Germinal center (tissue), 1 donor: ENCODE measurements around the gene SUCLG2.
A peak's percentile ranks its signal among the peaks of the same experiment; 100 is the strongest.

Experiments used
- DNase-seq: peaks from one replicate; pipeline ENCODE4 v3.0.0; 2012; ENCODE audit warnings: mixed read lengths, low spot score

The SUCLG2 gene

DNA sequence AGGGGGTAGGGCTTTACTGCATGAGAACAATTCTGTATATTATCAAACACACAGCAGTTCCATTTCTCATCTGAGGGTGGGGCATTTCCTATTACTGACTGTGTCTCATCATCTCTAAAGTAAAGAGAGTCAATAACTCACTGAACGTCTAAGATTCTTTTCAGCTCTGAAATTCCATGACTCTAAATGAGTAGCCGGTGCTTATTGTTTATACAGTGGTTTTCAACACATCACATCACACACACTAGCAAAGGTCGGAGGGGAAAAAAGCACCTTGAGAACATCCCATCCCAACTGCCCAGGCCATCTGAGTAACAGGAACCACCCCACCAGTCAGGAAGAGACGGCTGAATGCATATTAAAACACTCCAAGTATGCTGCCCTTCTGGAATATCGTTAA, 196.0 kb downstream of the SUCLG2 start:
- no peak for DNase-seq

DNA sequence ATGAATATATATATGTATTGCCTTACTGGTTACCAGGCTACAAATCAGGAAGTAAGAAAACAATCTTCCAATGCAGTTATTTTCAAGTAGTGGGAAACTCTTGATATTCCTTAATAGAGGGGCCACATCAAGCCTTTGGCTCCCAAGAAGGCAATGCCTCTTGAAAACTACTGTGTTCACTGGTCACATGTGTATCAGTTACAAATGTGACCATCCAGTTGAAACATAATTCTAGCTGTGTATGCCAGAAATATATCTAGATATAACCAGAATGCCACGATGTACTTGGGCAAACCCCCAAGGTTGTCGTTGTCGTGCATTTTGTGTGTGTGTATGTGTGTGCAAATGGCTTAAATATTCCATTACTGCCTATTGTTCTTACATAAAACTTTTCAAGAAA, 200.8 kb downstream of the SUCLG2 start:
- DNase-seq, result no peak

DNA sequence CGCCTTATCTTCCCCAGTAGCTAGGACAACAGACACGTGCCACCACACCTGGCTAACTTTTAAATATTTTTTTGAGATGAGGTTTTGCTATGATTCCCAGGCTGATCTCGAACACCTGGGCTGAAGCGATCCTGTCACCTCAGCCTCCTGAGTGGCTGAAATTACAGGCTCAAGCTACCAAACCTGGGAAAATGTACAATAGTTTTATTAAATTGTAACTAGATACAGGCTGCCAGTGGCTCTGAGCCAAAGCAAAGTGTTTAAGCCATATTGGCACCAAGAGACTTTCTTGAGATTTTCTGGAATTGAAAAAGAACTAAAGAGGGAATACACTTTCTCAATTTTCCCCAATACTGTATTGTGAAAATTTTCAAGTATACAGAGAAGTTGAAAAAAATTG, 204.3 kb downstream of the SUCLG2 start:
- no peak for DNase-seq

DNA sequence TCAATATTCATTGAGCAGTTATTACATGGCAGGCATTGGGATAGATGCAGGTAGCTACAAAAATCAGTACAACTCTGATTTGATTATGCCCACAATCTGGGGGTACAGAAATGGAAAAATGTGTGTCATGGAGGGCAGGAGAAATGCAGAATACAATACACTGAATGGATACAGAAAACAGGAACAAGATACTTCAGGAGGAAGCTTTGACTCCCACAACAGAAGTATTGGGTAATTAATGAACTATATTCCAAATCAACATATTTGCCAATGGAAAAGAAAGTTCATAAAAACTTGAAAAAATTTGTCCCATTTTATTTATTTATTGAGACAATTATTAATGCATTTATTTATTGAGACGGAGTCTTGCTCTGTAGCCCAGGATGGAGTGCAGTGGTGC, 207.0 kb downstream of the SUCLG2 start:
- DNase-seq, result no peak

DNA sequence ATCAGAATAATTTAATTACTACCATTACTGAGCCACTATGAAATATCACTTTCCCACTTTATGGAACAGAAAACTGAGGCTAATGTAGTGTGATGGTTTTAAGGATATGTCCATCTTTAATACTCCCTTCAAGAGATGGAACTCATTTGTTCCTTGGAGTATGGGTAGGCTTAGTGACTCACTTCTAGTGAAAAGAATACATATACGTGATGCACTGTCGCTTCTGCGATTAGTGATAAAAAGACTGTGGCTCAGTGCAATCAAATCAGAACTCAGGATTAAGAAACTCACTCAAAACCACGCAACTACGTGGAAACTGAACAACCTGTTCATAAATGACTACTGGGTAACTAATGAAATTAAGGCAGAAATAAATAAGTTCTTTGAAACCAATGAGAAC, 216.6 kb downstream of the SUCLG2 start:
- no peak for DNase-seq

DNA sequence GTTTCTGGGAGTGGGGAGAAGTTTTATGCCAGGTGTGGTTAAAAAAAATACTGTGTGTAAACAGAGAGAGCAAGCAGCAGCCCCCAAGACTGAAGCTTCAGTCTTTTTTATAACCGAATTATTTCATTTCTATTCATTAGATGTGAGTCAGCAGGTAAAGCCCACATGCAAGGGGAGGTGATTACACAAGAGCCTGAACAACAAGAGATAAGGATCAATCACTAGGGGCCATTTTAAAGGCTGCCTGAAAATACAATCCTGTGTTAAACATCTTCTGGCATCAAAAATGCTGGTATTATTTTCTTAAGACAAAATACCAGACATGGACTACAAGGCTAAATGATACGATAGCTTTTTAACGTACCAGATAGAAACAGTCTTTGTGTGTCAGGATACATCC, 217.3 kb downstream of the SUCLG2 start:
- no peak for DNase-seq

DNA sequence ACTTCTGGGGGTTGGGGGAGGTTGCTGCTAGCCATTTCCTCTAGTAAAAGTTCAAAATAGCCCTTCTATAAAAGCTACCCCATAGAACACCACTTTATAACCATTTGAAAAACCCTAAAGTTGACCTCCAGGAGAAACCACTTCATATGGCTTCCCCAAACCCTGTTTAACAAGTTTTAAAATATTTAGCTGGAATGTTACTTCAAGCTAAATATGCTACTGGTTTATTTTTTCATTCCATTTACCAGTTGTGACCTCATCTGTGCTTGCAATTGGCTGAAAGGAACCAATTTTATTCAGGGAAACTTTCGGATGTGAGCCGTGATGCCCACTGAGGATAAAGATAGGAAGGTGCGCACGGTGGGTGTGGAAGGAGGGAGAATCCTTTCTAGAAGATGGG, 221.3 kb downstream of the SUCLG2 start:
- DNase-seq, result no peak

DNA sequence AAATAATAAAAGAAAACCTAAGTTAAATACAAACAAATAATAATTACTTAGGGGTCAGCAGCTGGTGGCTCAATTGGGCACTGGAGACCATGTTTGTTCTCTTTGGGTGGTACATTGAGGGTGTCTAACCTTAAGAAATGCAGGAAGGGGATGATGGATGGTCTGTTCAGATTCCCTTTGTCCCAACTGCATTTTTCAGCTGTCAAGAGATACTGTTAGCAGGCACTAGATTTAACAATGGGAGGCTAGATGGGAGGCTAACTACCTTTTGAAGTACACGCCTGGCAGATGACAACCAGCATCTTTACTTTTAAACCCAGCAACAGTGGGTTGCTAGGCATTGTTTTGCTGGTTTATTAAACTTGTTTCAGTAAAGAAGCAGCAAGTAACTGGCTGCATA, 222.5 kb downstream of the SUCLG2 start:
- DNase-seq, result no peak

DNA sequence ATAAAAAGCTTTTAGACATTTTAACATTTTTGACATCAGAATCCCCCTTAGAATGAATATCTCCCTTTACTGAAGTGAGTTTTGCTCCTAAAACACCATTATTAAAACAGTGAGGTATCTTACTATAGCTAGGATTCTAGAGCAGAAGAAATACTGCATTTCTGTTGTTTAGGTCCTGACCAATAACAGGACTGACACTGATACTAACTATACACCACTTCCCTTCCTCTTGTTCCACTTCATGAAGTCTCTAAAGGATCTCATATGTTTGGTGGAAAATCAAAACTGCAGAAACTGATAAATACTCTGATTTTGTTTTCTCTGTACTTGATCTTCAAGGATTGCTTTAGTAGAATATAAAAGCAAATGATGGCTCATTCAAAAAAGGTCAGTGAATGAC, 230.7 kb downstream of the SUCLG2 start:
- DNase-seq, result no peak

DNA sequence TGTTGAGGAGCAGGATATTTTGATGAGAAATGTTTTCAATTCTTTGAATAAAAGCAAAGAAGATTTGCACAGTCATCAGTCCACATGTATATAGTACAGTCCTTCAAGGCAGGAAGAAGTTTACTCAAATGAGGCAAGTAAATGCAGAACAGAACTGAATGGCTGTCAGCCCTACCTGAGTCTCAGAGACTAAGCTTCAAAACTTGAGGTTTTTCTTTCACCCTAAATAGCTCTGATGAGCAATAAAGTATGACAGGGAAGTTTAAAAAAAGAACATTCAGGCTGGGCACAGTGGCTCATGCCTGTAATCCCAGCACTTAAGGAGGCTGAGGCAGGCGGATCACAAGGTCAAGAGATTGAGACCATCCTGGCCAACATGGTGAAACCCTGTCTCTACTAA, 232.5 kb downstream of the SUCLG2 start:
- DNase-seq, result no peak

DNA sequence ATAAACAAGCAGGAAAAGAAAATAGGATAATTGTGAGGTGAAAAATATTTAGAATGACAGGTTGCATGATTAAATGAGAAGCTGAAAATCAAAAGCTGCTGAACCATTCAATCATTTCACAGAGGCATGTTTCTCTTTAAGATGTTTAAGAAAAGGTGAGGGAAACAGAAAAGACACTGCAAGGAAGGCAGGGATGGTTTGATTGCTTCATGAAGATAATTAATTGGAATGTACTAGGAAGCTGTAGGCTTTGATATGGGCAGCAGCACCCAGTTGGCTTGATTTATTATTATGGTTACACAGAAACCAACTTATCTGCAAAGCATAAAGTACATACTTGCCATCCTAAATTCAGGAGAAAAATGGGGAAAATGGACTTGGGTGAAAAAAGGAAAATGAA, 234.6 kb downstream of the SUCLG2 start:
- no peak for DNase-seq

DNA sequence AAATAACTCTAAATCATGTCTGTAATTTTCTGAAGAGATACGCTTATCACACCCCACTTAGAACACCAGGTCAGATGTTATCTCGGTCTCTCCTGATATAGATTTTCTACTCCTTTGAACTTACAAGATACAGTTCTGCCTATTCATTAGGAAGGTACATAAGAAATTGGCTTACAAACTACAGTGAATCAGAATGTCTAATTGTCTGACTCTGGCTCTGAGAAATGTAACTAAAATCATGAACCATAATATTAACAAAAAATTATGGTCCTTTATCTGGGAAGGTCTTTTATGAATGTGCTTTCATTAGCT, 235.2 kb downstream of the SUCLG2 start:
- no peak for DNase-seq

DNA sequence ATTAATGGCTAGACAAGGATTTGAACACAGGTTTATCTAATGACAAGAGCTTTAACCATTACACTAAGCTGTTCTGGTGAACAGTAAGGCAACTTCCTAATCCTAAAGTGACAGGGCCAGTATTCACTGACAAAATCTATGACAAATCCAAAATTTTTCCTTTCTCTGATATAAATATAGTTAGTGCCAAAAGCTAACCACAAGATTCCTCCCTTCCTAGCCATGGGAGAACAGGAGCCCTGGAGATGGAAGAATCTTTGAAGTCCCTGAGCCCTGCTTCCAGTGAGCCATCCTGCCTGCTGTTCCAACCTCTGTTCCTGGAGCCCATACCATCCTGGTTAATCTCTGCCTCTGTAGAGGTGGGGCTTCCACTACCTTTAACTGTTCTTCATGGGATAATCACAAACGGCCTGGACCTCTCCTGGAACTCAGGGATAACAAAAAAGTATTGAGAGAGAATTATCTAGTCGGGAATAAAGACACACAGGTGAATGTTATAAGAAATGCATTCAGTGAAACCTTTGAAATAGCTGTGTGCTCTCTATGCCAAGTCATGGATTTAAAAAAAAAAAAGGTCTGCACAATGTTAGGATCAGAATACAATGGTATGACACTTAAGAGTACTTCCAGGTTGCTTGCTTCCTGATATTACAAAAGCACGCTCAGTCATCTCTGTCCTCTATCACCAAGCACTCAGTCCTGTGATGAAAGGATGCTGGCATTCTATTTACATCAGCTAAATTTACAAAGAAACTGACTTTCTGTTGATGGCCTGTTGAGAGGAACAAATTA, 235.8 kb downstream of the SUCLG2 start:
- DNase-seq, result no peak

DNA sequence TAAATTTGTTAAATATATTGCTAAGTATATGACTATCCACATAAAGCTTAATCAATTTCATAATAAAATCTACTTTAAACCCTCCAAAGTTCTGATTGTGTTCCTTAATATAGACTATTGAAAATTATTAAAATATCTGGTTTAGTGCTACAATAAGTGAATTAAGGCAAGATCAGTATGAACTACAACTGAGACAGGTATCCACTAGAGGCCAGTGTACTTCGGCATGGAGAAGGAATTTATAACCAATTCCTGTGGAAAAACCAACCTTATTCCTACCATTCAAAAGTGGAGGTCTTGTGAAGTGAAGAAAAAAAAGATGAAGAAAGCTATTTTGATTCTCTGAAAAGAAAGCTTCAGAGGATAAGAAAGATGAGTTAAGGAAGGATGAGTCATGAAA, 237.7 kb downstream of the SUCLG2 start:
- no peak for DNase-seq

DNA sequence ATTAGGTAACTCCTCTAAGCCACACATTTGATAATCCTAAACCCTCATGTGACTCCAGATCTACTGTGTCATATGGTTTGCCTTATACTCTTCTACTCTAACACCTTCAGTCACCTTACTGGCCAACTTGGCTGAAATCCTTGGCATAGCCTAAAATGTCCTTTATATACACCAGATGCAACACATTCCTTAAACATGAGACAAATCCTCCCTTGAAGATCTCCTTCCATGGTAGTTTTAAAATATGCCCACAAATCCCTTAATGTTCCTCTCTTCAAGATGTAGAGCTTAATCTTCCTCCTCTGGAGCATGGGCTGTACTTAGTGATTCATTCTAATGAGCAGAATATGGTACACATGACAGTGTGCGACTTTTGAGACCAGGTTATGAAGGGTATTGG, 238.9 kb downstream of the SUCLG2 start:
- no peak for DNase-seq

DNA sequence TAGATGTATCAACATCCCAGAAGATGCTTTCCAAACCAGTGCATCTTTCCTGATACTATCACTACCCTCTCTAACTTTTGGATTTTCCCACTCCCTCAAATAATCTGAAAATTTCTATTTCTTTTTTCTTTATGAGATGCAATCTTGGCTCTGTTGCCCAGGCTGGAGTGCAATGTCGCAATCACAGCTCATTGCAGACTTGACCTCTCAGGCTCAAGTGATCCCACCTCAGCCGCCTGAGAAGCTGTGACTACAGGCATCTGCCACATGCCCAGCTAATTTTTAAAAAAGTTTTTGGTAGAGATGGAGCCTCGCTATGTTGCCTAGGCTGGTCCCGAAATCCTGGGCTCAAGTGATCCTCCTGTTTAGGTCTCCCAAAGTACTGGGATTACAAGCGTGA, 239.7 kb downstream of the SUCLG2 start:
- no peak for DNase-seq

DNA sequence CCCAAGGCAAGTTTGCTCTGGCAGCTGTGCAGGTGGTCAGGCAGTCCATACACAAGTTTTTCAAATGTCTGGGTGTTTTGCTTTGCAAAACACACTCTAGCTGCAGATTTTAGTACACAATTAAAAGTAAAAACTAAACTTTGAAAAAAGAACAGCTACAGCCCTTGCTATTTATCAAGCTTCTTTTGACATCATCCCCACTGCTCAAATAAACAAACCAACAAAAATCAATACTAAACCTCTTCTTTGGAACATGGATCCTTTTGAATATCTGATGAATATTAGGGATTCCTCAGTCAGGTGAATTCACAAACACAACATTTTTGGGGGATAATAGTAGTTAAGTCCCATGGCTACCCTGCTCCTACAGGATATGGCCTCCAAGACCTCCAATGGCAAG, 249.2 kb downstream of the SUCLG2 start:
- DNase-seq, result no peak

DNA sequence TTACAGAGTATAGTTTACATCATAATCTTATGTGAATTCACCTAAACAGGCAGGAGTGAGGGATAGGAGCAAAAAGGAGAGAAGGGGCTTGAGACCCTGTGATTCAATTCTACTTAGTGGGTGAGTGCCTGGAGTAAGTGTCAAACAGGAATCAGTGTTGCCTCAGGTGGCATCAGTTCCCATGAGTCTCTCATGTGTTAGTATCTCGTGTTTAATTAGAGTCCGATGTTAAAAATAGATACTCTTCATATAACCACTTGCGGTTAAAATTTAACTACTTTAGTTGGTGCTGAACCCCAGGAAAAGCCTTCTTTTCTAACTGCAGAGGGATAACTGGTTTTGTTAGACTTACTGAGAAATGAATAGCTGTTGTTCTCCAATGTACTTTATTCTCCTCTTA, 251.5 kb downstream of the SUCLG2 start:
- DNase-seq, result no peak

DNA sequence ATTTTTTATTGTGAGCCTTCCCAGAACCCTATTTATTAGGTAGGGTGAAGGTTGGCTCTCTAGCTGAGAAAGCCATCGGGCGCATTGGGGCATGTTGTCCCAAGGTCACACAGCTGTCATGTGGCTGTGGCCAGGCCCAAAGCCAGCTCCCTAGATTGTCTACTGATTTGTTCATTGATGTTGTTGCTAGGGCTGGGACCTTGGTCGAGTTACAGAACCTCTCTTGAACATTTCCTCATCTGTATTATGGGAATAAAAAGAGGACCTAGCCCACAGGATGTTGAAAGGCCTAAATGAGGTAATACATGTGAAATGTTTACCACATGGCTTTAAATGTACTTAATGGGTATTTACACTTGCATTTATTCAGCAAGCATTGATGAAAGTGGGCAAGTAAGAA, 252.5 kb downstream of the SUCLG2 start:
- no peak for DNase-seq

DNA sequence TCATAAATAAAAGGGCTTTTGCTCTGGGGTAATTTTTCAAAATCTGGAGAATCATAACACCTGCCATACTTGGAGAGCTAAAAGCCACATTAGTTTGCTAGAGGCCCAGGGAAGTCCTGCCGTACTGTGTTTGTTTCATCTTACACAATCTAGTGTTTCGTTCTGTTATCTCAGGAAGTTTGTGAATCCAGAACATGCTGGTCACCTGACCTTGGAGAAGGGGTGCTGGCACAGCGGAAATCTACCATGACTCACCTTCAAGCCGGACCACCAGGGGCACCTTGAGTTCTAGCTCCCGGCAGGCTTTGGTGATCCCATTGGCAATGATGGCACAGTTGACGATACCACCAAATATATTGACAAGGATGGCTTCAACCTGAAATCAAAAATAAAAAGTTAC, 253.9 kb downstream of the SUCLG2 start:
- DNase-seq, result no peak

DNA sequence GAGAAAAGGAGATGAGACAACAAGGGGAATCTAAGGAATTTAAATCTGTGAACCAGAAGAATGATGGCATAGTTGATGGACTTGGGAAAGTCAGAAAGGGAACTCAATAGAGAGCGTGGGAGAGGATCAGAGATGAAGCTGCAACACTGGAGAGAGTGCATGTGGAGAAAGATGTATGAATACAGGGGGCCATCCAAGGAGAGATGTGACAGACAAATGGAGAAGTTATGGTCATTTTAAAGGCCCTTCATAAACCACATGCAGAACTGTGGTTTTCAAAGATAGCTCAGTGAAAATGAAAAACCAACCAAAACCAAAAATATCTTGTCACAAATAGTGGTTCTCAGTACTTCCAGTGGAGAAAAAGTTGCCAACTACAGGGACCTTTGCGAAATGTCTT, 265.2 kb downstream of the SUCLG2 start:
- DNase-seq, result no peak

DNA sequence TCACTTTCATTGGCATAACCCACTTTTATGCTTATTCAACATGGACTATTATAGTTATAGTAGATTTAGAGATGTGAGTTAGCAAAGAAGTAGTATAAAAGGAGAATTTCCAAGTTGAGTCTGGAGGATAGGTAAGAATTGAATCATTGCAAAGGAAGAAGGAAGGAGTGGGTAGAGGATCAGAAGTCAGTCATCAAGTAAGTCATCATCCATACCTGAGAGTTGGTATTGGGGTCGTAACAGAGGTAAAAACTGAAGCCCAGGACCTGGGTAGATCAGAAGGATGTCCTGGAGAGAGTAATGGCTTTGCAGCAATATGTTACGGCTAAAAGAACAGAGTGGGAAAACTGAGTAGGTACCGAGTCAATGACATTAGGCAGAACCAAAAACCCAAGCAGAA, 265.7 kb downstream of the SUCLG2 start:
- no peak for DNase-seq

DNA sequence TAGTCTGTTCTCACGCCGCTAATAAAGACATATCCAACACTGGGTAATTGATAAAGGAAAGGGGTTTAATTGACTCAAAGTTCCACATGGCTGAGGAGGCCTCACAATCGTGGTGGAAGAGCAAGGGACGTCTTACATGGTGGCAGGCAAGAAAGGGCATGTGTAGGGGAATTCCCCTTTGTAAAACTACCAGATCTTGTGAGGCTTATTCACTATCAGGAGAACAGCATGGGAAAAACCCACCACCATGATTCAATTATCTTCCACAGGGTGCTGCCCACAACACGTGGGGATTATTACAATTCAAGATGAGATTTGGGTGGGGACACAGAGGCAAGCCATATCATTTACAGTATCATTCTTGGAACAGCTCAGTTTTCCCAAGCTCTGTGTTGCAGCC, 268.0 kb downstream of the SUCLG2 start:
- DNase-seq, result no peak

DNA sequence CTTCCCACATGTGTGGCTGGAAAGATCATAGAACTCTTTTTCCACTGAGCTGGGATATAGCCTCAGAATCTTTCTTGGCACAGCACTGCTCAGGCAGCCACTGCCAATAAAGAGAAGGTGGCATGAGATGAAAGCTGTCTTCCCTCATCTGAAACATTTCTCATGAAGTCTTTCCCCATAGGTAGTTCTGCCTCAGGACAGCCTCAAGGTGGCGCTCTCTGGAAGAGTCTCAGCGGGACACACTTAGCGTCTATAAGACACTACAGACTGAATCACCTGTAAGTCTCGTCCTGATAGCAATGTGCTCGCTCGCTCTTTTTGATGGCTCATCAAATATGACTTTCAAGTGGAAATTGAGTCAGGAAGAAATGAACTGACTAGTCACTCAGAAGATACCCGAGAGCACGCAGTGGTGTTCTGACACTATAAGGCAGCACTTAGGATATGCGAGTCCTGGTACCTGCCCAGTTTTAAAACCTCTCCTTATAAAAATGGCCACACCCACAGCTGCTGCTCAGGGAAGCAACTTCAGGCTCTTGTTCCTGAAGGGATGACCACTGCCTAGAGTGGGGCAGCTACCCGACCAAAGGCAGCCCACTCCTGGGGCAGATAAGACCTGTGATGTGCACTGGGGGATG, 269.5 kb downstream of the SUCLG2 start:
- peak; percentile 50 for DNase-seq
